ENCODE results near the gene TMED8. TPM values are rescaled to one million over a fixed set of nuclear protein-coding genes. Genes with fewer than 3 reads are reported as not detected.

The TMED8 gene
- total and polyA plus RNA-seq, 2 of the 13 experiments (the other 11 are each of a cell fraction or from before 2014, with no cell fraction given): 6.0 to 11.7 TPM

- TF ChIP-seq HMGA1 (CRISPR knock-in tag; conservative IDR thresholded peaks at IDR 0.05): no peak
- TF ChIP-seq, protein P1, sequence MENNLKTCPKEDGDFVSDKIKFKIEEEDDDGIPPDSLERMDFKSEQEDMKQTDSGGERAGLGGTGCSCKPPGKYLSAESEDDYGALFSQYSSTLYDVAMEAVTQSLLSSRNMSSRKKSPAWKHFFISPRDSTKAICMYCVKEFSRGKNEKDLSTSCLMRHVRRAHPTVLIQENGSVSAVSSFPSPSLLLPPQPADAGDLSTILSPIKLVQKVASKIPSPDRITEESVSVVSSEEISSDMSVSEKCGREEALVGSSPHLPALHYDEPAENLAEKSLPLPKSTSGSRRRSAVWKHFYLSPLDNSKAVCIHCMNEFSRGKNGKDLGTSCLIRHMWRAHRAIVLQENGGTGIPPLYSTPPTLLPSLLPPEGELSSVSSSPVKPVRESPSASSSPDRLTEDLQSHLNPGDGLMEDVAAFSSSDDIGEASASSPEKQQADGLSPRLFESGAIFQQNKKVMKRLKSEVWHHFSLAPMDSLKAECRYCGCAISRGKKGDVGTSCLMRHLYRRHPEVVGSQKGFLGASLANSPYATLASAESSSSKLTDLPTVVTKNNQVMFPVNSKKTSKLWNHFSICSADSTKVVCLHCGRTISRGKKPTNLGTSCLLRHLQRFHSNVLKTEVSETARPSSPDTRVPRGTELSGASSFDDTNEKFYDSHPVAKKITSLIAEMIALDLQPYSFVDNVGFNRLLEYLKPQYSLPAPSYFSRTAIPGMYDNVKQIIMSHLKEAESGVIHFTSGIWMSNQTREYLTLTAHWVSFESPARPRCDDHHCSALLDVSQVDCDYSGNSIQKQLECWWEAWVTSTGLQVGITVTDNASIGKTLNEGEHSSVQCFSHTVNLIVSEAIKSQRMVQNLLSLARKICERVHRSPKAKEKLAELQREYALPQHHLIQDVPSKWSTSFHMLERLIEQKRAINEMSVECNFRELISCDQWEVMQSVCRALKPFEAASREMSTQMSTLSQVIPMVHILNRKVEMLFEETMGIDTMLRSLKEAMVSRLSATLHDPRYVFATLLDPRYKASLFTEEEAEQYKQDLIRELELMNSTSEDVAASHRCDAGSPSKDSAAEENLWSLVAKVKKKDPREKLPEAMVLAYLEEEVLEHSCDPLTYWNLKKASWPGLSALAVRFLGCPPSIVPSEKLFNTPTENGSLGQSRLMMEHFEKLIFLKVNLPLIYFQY (CRISPR knock-in tag; IDR thresholded peaks at IDR 0.05; ENCODE audit: borderline replicate concordance): no peak
- TF ChIP-seq XBP1 (CRISPR knock-in tag; IDR thresholded peaks at IDR 0.05): no peak
- no peak for TF ChIP-seq ZMYM2 (CRISPR knock-in tag; IDR thresholded peaks at IDR 0.05)
- no peak for TF ChIP-seq U2AF1 (optimal IDR thresholded peaks at IDR 0.05; ENCODE audit: low read depth, low read length)
- no peak for TF ChIP-seq IKZF4 (CRISPR knock-in tag; IDR thresholded peaks at IDR 0.05; ENCODE audit: borderline replicate concordance, low read depth, not compliant biosample characterization)
- TF ChIP-seq HOXA7 (CRISPR knock-in tag; IDR thresholded peaks at IDR 0.05): no peak
- peak; percentile 57; the same call in 1 of the 2 replicates for TF ChIP-seq ZNF572 (CRISPR knock-in tag; IDR thresholded peaks at IDR 0.05)
- TF ChIP-seq ZHX1 (CRISPR knock-in tag; IDR thresholded peaks at IDR 0.05; ENCODE audit: low read depth): no peak
- TF ChIP-seq, protein P2, sequence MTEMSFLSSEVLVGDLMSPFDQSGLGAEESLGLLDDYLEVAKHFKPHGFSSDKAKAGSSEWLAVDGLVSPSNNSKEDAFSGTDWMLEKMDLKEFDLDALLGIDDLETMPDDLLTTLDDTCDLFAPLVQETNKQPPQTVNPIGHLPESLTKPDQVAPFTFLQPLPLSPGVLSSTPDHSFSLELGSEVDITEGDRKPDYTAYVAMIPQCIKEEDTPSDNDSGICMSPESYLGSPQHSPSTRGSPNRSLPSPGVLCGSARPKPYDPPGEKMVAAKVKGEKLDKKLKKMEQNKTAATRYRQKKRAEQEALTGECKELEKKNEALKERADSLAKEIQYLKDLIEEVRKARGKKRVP (CRISPR knock-in tag; IDR thresholded peaks at IDR 0.05): no peak
- no peak for TF ChIP-seq ZNF264 (CRISPR knock-in tag; IDR thresholded peaks at IDR 0.05)
- TF ChIP-seq ZBTB21 (CRISPR knock-in tag; IDR thresholded peaks at IDR 0.05): no peak
- no peak for TF ChIP-seq TRIM24 (CRISPR knock-in tag; IDR thresholded peaks at IDR 0.05)
- TF ChIP-seq YEATS2 (CRISPR knock-in tag; IDR thresholded peaks at IDR 0.05; ENCODE audit: borderline replicate concordance): peak; percentile 72
- TF ChIP-seq MED8 (CRISPR knock-in tag; IDR thresholded peaks at IDR 0.05; ENCODE audit: insufficient replicate concordance): peak; percentile 58
- TF ChIP-seq ZNF7 (CRISPR knock-in tag; IDR thresholded peaks at IDR 0.05): no peak
- no peak for TF ChIP-seq HDAC6 (IDR thresholded peaks at IDR 0.05; ENCODE audit: low read depth, low read length)
- no peak for TF ChIP-seq NR2F6 (IDR thresholded peaks at IDR 0.05)
- no peak for TF ChIP-seq NR2F6 (CRISPR knock-in tag; IDR thresholded peaks at IDR 0.05)
- TF ChIP-seq GTF3A (CRISPR knock-in tag; conservative IDR thresholded peaks at IDR 0.05): no peak
- no peak for TF ChIP-seq MTF2 (CRISPR knock-in tag; IDR thresholded peaks at IDR 0.05; ENCODE audit: borderline replicate concordance)
- TF ChIP-seq MAFG (CRISPR knock-in tag; IDR thresholded peaks at IDR 0.05): no peak
- TF ChIP-seq NFATC3 (CRISPR knock-in tag; IDR thresholded peaks at IDR 0.05): no peak
- TF ChIP-seq RBFOX2 (IDR thresholded peaks at IDR 0.05; ENCODE audit: low read depth, low read length): peak; percentile 86
- no peak for TF ChIP-seq AGO2 (optimal IDR thresholded peaks at IDR 0.05; ENCODE audit: low read depth, low read length)
These were observed at the start of gene TMED8, which contains the start of gene SAMD15 (continued) for GRCh38 chr14:77376771-77377501.
